Activated T-cell treated with anti-CD3 and anti-CD28 coated beads for 1 hour (primary cell): ENCODE measurements around the gene GOLGA8Q.
"Not testable (repeated sequence)": the region's sequence is repeated elsewhere in the genome, so short reads cannot be mapped to it uniquely, and the experiment has no call there.

Source experiments
- DNase-seq: peaks from one replicate; pipeline ENCODE4 v3.0.0-alpha.2; 2020; ENCODE audit warnings: low read depth

Gene GOLGA8Q, protein sequence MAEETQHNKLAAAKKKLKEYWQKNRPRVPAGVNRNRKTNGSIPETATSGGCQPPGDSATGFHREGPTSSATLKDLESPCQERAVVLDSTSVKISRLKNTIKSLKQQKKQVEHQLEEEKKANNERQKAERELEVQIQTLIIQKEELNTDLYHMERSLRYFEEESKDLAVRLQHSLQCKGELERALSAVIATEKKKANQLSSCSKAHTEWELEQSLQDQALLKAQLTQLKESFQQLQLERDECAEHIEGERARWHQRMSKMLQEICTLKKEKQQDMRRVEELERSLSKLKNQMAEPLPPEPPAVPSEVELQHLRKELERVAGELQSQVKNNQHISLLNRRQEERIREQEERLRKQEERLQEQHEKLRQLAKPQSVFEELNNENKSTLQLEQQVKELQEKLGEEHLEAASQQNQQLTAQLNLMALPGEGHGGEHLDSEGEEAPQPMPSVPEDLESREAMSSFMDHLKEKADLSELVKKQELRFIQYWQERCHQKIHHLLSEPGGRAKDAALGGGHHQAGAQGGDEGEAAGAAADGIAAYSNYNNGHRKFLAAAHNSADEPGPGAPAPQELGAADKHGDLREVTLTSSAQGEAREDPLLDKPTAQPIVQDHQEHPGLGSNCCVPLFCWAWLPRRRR

DNA sequence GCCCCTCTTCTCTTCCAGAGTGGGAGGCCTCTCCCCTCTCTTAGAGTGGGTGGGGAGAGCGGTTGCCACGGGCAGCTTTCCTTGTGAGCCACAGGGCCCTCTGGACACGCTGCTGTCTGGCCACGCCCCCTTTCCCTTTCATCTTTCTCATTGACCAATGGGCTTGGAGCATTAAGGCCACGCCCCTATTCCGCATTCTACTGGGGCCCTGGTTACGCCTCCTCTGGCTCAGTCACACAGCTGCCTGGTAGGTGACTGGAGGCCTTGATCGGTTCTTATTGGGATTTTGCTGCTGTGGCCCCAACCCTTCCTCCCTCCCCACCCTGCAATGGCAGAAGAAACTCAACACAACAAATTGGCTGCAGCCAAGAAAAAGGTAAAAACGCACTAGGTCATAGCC is at the start of gene GOLGA8Q:
Gene GOLGA8Q, plus strand, starts transcription at position 301 of the 400 bp plus-strand sequence. Its CDS starts 28 bp downstream, at position 329.
- DNase-seq: not testable (repeated sequence)

DNA sequence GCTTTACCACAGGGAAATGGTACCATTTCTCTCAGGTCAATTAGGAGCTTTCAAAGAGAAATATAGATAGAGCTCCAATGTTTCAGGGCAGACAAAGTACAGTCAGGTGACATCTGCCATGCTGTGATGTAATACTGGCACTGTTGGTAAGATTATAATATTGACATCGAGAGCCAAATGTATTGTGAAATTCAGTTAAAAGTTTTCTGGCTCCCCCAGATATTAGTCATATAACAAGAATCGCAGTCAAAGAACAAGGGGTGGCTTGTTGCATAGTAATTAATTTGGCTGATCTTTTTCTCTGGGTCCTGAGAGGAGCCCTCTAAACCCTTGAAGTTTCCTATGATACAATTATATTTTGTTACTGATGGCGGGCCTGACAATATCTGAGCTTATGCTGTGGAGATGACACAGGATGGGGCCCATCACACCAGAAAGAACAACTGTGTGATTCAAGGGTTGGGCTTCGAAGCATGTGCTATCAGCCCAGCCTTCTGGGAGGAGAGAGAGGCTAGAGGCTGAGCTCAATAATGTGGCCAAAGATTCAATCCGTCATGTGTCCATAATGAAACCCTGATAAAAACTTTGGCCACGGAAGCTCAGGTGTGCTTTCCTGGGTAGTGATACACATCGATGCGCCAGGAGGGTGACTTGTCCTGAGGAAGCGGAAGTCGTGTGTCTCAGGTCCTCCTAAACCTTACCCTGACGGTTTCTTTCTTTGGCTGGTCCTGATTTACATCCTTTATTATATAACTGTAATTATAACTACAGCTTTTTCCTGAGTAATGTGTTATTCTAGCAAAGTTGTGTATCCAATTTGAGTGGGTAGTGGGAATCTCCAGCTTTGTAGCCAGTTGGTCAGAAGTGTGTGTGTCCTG is 48.7 kb upstream of the GOLGA8Q start:
- DNase-seq: not testable (repeated sequence)

DNA sequence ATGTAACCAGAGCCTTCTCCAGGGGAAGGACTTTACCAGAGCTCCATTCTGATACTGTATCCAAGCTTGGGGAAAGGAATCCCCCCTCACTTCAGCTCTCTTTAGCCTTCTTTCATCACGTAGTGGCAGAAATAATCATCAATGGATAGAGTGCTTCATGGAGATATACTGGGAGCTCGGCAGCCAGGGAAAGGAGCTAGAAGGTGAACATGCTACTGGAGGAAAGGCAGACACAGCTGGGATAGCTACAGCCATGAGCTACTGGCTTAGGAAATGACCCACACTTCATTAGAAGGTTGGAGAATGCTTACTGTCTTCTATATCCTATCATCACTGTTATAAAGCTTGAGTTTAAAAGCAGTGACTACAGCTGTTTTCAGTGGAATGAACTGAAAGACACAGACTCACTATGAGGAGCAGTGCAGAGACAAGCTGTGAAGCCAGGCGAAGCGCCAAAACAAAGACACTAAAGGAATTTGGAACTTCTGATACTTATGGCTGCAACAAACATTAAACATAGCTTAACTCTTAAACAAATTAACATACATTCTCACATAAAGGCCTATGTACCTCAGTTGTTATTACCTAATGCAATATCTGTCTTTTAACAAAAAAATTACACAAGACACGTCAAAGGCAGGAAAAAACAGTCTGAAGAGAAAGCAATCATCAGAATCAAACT is 47.5 kb upstream of the GOLGA8Q start:
- not testable (repeated sequence) for DNase-seq

DNA sequence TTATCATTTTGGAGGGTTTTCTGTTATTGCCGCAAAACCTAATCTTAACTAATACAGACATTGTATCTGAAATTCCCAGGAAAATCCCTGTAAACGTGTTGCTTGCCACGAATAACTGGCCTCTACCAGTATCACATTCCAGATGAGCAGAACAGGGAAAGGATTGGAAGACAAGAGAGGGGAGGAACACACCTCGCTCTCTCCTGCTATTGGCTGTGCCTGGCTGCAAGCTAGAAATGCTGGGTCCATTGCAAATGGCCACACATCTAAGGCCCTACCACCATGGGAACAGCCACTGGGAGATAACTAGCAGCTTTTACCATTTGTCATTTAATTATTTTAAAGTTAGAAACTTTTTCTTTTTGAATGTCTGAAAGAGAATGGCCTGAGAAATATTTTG is 37.3 kb upstream of the GOLGA8Q start:
- DNase-seq: not testable (repeated sequence)

DNA sequence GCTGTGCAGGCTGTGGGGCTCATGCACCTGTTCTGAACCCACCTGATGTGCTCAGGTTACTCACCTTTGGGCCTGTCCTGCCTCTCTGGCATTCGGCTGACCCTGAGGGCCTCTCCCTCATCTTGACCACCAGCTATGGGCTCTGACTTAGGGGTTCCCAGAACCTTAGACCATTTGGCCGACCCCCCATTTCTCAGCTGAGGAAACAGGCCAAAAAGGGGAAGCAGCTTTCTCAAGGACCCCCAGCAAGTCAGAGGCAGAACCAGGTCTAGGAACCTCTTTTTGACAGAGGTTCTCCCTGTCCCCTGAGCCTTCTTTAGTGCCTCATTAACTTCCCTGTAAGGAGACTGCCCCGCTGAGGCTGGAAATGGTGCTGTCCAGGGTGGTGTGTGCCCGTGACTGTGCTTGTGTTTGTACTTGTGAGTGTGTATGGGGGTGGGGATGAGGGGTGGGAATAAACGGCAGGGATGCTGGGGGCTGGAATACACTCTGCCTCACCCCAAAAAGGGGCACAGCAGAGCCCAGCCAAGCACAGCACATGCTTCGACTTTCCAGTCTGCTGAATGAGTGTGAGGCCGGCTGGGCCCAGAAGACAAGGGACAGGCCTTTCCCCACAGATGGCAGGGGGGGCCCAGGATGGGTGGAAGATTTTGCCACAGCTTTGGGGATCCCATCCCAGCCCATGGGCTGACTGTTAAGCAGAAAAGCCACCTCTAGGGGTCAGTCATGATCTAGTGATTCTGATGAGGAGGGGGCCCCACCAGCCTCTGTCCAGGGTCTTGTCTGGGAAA is 28.2 kb upstream of the GOLGA8Q start:
- not testable (repeated sequence) for DNase-seq

DNA sequence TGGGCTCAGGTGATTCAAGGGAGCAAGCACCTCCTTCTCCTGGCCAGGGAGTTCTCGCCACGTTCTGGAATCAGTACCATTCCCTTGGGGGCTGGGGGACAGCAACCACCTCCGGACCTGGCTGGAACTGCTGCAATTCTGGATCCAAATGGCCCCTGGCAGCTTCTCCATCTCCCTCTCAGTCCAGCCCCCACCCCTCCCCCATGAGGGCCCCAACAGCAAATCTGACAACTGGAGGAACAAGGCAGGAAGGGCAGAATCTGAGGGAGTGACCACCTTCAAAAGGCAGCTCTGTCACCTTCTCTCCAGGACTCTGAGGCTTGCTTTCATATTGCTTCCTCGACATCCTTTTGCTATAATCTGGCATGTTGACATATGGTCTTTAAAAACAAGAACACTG is 25.9 kb upstream of the GOLGA8Q start:
- DNase-seq: not testable (repeated sequence)

DNA sequence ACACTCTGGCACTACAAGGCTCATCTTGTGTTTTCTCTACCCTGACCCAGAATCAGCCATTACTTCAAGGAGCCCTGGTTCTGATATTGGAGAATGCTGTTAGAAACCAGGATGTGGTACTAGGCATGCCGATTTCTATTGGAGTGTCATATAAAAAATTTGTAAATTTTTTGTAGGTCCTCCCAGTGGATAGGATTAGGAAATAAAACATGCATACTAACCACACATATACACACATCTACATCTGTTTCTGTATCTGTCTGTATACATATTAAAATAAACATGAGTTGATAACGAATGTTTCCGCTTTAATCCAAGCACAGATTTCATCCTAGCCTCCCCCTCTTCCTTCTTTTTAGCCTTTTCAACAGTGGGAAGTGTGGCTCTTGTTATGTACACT is 22.8 kb upstream of the GOLGA8Q start:
- not testable (repeated sequence) for DNase-seq

DNA sequence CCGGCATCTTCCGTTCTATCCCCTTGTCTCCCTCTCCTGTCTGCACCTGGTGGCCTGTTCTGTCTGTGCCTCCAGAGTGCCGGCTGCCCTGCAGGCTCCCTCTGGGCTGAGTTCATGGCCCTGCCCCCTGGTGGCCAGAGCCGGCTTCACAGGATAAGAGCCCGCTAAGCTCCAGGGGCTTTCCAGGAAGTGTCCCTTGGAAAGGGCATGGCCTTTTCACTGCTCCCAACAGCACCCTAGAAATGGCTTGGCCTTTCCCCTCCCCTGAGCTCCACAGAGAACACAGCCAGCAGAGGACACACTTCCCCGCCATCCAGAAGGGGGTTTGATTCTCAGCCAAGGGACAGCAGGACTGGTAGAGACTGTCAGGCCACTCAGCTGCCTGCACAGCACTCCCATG is 15.1 kb downstream of the GOLGA8Q start:
- not testable (repeated sequence) for DNase-seq

DNA sequence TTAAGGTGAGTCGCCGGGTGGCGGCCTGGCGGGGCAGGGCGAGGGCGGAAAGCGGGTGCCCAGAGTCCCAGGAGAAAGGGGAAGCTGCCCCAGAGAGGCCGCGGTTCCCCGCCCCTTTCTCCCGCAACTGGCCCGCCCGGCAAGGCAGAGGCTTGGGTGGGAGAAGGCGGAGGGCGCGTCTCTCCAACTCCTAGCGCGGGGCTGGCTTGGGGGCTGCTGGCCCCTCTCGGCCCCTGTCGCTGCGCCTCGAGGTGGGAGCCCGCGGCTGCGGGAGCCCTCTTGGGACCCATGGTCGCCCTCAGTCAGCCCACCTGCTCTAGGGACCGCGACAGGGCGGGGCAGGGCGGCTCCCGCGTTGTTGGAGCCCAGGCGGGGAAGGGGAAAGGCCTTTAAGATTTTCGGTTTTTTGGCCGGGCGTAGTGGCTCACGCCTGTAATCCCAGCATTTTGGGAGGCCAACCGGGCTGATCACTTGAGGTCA is 21.2 kb downstream of the GOLGA8Q start:
- not testable (repeated sequence) for DNase-seq

DNA sequence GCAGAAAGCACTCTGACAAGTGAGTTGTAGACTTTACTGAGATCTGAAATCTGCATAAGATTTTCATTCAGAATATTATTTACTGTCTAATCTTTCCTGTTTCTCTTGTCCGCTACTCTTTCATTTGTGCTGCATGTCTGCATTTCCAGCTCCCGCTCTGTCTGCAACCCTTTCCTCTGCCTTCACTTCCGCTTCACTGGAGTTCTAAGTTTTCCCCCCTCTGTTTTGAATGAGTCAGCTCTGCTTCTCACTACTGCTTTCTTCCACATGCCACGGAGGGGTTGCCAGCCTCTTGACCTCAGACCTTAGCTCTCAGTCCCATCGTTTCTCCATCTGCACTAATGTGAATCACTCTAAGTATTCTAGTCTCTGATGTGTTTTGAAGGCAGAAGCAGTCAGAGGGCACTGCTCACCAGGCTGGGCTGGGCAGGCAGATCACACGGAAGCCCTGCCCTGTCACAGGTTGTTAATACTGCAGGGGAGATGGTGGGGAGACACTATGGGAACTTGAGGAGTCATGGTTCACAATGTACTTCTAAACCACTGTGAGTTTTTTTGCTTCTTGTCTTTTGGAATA is 27.6 kb downstream of the GOLGA8Q start:
- DNase-seq: not testable (repeated sequence)

DNA sequence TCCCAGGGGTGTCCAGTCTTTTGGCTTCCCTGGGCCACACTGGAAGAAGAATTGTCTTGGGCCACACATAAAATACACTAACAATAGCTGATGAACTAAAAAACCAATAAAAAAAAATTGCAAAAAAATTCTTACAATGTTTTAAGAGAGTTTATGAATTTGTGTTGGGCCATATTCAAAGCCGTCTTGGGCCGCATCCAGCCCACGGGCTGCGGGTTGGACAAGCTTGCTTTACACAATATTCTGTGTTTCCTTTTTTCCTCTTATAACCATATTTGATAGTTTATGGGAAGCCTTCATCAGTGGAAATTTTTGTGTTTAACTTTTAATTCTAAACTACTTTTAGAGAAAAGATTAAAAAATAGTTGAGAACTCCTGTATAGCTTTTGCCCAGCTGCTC is 28.9 kb downstream of the GOLGA8Q start:
- not testable (repeated sequence) for DNase-seq

DNA sequence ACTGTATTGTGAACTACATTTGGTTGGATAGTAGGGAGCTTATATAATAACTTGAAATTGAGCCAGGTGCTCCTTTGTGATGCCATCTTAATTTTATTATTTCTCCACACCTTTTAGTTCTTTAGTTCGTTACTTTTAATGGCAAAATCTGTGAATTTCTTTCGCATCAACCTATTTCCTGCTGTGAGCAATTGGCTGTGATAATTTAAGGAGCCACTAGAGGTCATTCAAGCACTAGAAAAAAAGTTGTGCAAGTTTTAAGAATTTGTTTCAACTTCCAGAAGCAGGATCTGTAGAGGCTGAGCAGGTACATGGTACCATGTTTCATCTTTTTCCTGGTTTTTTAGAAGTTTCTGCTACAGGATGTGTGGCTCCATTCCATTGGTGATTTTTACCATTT is 47.1 kb downstream of the GOLGA8Q start:
- not testable (repeated sequence) for DNase-seq

DNA sequence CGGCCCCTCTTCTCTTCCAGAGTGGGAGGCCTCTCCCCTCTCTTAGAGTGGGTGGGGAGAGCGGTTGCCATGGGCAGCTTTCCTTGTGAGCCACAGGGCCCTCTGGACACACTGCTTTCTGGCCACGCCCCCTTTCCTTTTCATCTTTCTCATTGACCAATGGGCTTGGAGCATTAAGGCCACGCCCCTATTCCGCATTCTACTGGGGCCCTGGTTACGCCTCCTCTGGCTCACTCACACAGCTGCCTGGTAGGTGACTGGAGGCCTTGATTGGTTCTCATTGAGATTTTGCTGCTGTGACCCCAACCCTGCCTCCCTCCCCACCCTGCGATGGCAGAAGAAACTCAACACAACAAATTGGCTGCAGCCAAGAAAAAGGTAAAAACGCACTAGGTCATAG is 51.9 kb downstream of the GOLGA8Q start, which contains the start of gene GOLGA8H:
Gene GOLGA8H, plus strand, starts transcription at position 233 of the 400 bp plus-strand sequence. Its CDS starts 98 bp downstream, at position 331.
- DNase-seq: not testable (repeated sequence)
